K562 (cell line): Measurements from ENCODE around the gene TMEM69. TPM values are rescaled to one million over a fixed set of nuclear protein-coding genes. Genes with fewer than 3 reads are reported as not detected.

ENCODE experiments used
- CBX2 ChIP-seq: fragments of 200-600 bp; sonication (generic); IDR thresholded peaks from one replicate; pipeline ENCODE4 v1.6.1; 2012; ENCODE audit warnings: mild to moderate bottlenecking, low read length, inconsistent platforms; ENCODE audit not compliant: insufficient read depth, poor library complexity, severe bottlenecking
- CHAMP1 ChIP-seq: fragments of 450-650 bp; IDR thresholded peaks from 2 replicates; pipeline ENCODE4 v1.6.1; 2016; ENCODE audit warnings: mild to moderate bottlenecking
- E2F6 ChIP-seq, 2 experiments: IDR thresholded peaks; 2 replicates each; pipeline ENCODE4 v1.6.1; 2011; ENCODE audit warnings: borderline replicate concordance in 1 of 2, control low read depth in 1 of 2, low read depth in 1 of 2, low read length in 1 of 2, mild to moderate bottlenecking in 1 of 2, mixed read lengths in 1 of 2, moderate library complexity in 1 of 2; ENCODE audit not compliant: insufficient read depth in 1 of 2, insufficient read length in 1 of 2, poor library complexity in 1 of 2, severe bottlenecking in 1 of 2; ENCODE audit errors: extremely low read depth in 1 of 2
- HMG20B ChIP-seq: fragments of 250-450 bp; sonication (Bioruptor Pico); IDR thresholded peaks from 2 replicates; pipeline ENCODE4 v1.5.0; 2021; ENCODE audit warnings: mild to moderate bottlenecking
- HOMEZ ChIP-seq: fragments of 250-450 bp; sonication (Bioruptor Pico); IDR thresholded peaks from 2 replicates; pipeline ENCODE4 v1.4.0; 2020; ENCODE audit warnings: mild to moderate bottlenecking, moderate library complexity
- MCM3 ChIP-seq: fragments of 450-650 bp; IDR thresholded peaks from 2 replicates; pipeline ENCODE4 v1.6.1; 2016
- NFE2L1 ChIP-seq: fragments of 450-650 bp; IDR thresholded peaks from 2 replicates; pipeline ENCODE4 v1.6.1; 2016; ENCODE audit warnings: missing genetic modification characterization, low read depth, mild to moderate bottlenecking, missing compliant biosample characterization, moderate library complexity, borderline replicate concordance
- RBM17 ChIP-seq: fragments of 200-400 bp; formaldehyde crosslinking; IDR thresholded peaks from 2 replicates; pipeline ENCODE4 v1.6.1; 2017; ENCODE audit warnings: low read depth, mild to moderate bottlenecking, low read length, borderline replicate concordance
- SETDB1 ChIP-seq: IDR thresholded peaks from one replicate; pipeline ENCODE4 v1.6.1; 2012; ENCODE audit warnings: low read length, control low read depth, inconsistent platforms
- SP2 ChIP-seq: IDR thresholded peaks from 2 replicates; pipeline ENCODE4 v1.6.1; 2011; ENCODE audit warnings: mild to moderate bottlenecking, low read depth, low read length, moderate library complexity; ENCODE audit not compliant: poor library complexity, severe bottlenecking; ENCODE audit errors: extremely low read depth
- STAG1 ChIP-seq: sonication (generic); formaldehyde crosslinking; IDR thresholded peaks from 2 replicates; pipeline ENCODE4 v1.5.0; 2020; ENCODE audit warnings: missing genetic modification reagents, borderline replicate concordance
- VEZF1 ChIP-seq: fragments of 200-800 bp; sonication (Bioruptor generic); IDR thresholded peaks from 2 replicates; pipeline ENCODE4 v1.6.1; 2017; ENCODE audit warnings: missing genetic modification characterization, missing compliant biosample characterization
- ZBTB8A ChIP-seq: fragments of 450-650 bp; IDR thresholded peaks from 2 replicates; pipeline ENCODE4 v1.6.1; 2018; ENCODE audit warnings: mild to moderate bottlenecking, moderate library complexity; ENCODE audit not compliant: partially characterized antibody
- ZNF224 ChIP-seq: sonication (generic); formaldehyde crosslinking; IDR thresholded peaks from 2 replicates; pipeline ENCODE4 v1.8.0; 2022; ENCODE audit warnings: mild to moderate bottlenecking, missing genetic modification reagents
- ZNF395 ChIP-seq: fragments of 200-800 bp; sonication (Bioruptor generic); IDR thresholded peaks from 2 replicates; pipeline ENCODE4 v1.6.1; 2017; ENCODE audit warnings: missing genetic modification characterization, missing compliant biosample characterization
- ZNF445 ChIP-seq: fragments of 250-450 bp; sonication (Bioruptor Pico); IDR thresholded peaks from 2 replicates; pipeline ENCODE4 v1.4.0; 2020; ENCODE audit warnings: low read depth, mild to moderate bottlenecking, moderate library complexity
- polyA plus RNA-seq, 8 experiments: library from polyadenylated mRNA; depleted of rRNA in 4 of 8; stranded (reverse) in 5 of 8; unstranded in 3 of 8; fragments of >200 nt; fragmentation: Nextera tagmentation in 2 of 8; fragmentation: Illumina TruSeq in 1 of 8; extraction: Ambion mirVana in 2 of 8; extraction: Trizol in 1 of 8; gene quantifications; 2 replicates each; pipeline versions ENCODE4 v1.2.1 to v1.2.3, GENCODE V29; 2011 to 2014; ENCODE audit warnings: inconsistent platforms in 1 of 8, missing spikeins in 1 of 8
- total RNA-seq, 7 experiments: library from RNA; depleted of rRNA in 6 of 7; stranded (reverse); fragments of >200 nt in 6 of 7; fragmentation: Illumina TruSeq in 2 of 7; extraction: Trizol in 2 of 7; gene quantifications; 2 replicates each; pipeline versions ENCODE4 v1.2.1 to v1.2.3, GENCODE V29; 2011 to 2021; ENCODE audit warnings: low replicate concordance in 1 of 7

The TMEM69 gene
- total and polyA plus RNA-seq, 9 of the 15 experiments (the other 6 are each of a cell fraction or from before 2014, with no cell fraction given) = 47.3 to 248 (median 103) TPM

GRCh38 chr1:45686288-45687013 is 1.5 kb upstream of the TMEM69 start, which contains the start of gene GPBP1L1 (continued):
- TF ChIP-seq E2F6 (IDR thresholded peaks at IDR 0.05; ENCODE audit: borderline replicate concordance in 1 of 2, extremely low read depth in 1 of 2, insufficient read depth in 1 of 2, insufficient read length in 1 of 2, low read depth in 1 of 2, low read length in 1 of 2, poor library complexity in 1 of 2, severe bottlenecking in 1 of 2) (no peak), ZBTB8A (no peak), ZNF224 (CRISPR knock-in tag) (no peak; the same call in 1 of the 2 replicates), CHAMP1 (no peak), MCM3 (no peak), HMG20B (CRISPR knock-in tag) (0 out of 2 replicates have a peak, but pooled peaks have one; percentile 6), SP2 (no peak), ZNF395 (no peak; the same call in 1 of the 2 replicates), RBM17 (no peak), HOMEZ (CRISPR knock-in tag) (no peak), CBX2 (no peak), VEZF1 (CRISPR knock-in tag) (peak; percentile 93), SETDB1 (no peak), ZNF445 (CRISPR knock-in tag) (peak; percentile 74), NFE2L1 (tag) (no peak), STAG1 (no peak)
